NCI-H460 (cell line): ENCODE data around the gene PILRB. TPM values are rescaled to one million over a fixed set of nuclear protein-coding genes. Genes with fewer than 3 reads are reported as not detected.
"Not testable (repeated sequence)": the region's sequence is repeated elsewhere in the genome, so short reads cannot be mapped to it uniquely, and the experiment has no call there.

Experiments
- DNase-seq: peaks from one replicate; pipeline ENCODE4 v3.0.0-alpha.2; 2016; ENCODE audit warnings: low read depth; ENCODE audit errors: extremely low read depth
- polyA plus RNA-seq: library from polyadenylated mRNA; depleted of rRNA; stranded (reverse); fragments of >200 nt; gene quantifications from 2 replicates; pipeline ENCODE4 v1.2.3, GENCODE V29; 2014; cell fraction: nucleus; rRNA removed
- total RNA-seq: library from RNA; depleted of rRNA; stranded (reverse); fragments of >200 nt; shearing (Covaris generic); gene quantifications from 2 replicates; pipeline ENCODE4 v1.2.3, GENCODE V29; 2014; rRNA removed

The PILRB gene
- 19.9 and 22.5 TPM in 2 replicates for total RNA-seq
- polyA plus RNA-seq: 508 and 575 TPM in 2 replicates

DNA sequence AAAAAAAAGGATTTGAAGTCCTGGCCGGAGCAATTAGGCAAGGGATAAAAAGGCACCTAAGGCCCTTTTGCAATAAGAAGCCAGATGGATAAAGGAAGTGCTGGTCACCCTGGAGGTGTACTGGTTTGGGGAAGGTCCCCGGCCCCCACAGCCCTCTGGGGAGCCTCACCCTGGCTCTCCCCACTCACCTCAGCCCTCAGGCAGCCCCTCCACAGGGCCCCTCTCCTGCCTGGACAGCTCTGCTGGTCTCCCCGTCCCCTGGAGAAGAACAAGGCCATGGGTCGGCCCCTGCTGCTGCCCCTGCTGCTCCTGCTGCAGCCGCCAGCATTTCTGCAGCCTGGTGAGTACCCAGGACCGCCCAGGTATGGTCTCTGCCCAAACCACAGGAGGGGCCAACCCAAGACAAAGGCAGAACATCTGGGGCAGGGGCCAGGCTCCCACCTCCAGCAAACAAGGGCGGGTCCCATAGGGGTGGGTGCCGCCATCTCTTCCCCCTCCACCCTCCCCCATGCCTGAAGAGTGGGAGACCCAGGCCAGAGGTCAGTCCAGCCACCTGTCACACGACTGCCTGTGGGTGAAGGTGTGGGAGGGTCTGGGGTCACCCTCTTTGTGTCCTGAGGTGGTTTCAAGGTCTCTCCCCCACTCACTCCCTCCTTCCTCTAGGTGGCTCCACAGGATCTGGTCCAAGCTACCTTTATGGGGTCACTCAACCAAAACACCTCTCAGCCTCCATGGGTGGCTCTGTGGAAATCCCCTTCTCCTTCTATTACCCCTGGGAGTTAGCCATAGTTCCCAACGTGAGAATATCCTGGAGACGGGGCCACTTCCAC lies at the start of gene PILRB:
Gene PILRB (plus strand): TSS at position 91 of the 830 bp plus-strand sequence. CDS start 186 bp downstream, at position 277.
- DNase-seq: no peak

DNA sequence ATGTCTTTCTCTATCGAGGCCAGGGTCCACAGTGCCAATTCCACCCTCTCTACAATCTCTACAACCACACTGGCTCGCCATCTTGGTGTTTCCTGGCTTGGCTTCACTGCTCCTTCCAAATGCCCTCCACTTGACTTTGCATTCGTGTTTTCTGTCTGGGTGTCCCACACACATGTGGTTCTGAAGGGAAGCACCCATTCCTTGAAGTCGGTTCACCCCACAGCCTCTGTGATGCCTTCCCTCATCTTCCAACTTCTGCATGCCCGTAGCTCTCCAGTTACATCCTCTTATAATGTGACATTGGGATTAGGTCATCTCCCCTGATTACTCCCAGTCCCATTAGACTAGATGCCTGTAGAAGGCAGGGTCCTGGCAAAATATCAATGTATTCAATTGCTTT lies 39.6 kb upstream of the PILRB start:
- not testable (repeated sequence) for DNase-seq

GRCh38 chr7:100321648-100322047 lies 36.3 kb upstream of the PILRB start:
- DNase-seq: not testable (repeated sequence)

DNA sequence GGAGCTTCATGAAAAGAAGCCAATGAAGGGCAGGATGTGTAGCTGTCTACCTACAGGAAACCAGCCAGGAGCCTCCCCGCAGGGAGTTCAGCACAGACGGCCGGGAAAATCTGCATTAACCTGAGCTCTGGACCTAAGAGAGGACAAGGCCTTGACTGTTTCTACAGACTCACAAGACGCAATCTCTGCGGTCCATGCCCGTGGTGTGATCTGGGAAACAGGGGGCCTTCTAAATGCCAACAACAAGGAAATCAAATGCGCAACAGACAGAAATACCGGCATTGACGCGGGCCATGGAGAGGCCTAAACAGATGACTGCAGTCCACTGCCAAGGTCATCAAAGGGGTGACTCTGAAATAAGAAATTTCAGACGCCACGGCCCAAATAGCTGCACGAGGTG lies 33.7 kb upstream of the PILRB start:
- DNase-seq: not testable (repeated sequence)

DNA sequence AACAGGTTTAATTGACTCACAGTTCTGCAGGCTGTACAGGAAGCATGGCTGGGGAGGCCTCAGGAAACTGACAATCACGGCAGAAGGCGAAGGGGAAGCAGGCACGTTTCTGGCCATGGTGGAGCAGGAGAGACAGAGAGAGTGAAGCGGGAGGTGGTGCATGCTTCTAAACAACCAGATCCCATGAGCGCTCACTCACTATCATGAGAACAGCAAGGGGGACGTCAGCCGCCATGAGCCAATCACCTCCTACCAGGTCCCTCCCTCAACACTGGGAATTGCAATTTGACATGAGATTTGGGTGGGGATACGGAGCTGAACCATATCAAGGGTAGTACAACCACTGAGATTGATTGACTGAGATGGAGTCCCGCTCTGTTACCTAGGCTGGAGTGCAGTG lies 32.2 kb upstream of the PILRB start:
- DNase-seq: not testable (repeated sequence)

DNA sequence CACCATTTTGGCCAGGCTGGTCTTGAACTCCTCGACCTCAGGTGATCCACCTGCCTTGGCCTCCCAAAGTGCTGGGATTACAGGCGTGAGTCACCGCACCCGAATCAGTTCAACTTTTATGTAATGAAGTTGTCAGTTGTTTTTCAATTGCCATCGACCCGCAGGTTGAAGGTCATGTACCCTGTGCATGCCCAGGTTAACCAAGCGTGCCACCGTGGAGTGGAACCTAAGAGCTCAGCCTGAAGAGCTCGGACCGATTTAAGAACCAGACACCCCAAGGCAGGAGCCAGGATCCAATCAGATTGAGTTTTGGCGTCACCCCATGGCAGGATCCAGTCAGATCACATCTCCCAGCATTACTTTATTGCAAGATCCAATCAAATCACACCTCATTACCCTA lies 31.0 kb upstream of the PILRB start:
- not testable (repeated sequence) for DNase-seq

DNA sequence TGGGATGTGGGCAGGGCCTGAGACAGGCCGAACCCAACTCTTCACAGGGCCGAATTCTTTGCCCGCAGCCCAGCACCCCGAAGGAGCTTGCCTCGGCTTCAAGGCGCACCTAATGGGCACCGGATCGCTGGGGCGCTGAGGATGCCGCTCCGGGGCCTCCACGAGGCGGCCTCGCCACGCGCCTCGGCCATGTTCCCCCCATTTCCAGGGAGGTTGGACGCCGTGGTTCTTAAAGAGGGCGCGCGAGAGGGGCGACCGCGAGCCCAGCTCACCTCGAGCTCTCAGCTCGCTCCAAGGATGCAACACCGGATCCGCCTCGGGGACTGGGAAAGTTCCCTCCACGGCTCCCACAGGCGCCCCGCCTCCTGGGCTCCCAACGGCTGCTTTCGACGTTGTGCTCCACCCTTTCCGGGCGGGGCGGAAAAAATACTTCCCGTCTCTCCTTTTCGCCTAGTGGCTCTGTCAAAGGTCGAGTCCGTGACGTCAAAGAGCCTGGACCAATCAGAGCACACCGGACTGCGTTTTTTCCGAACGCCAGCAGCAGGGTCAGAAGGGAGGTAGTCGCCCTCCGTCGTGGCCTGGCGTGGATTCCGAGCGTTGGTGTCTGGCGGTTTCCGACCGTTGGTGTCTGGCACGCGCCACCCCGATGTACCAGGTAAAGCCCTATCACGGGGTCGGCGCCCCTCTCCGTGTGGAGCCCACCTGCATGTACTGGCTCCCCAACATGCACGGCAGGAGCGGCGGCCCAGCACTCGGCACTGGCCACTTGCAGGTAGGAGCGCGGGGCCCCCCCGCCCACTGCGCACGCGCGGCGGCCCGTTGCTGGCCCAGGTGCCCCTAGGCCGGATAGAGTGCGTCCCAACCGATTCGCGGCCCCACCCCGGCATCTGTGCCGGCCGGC lies 22.1 kb upstream of the PILRB start:
- DNase-seq: peak; percentile 92

GRCh38 chr7:100338083-100338696 lies 19.7 kb upstream of the PILRB start:
- peak; percentile 19 for DNase-seq

- not testable (repeated sequence) for DNase-seq
These were observed 16.6 kb upstream of the PILRB start for GRCh38 chr7:100341286-100341685.

- DNase-seq: no peak
These were observed 15.2 kb upstream of the PILRB start for GRCh38 chr7:100342765-100343164.

DNA sequence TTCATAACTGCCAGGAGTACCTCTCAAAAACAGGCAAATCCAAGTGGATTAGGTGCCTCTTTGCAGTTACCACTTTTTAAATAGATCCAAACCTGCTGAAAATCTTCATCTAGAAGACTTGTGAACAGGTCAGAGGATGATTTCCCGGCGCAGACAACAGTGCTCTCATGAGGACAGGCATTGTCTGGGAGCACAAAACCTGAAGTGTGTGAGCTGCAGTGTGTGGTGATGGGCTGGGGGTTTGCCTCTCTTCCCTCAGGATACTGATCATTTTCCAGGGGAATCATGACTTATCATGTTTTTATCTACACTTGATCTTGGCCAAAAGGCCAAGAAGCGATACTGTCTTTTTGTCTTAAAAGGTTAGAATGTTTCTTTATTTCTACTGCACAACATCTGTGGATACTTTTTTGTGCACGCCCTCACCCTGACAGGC lies 13.8 kb upstream of the PILRB start:
- not testable (repeated sequence) for DNase-seq

- DNase-seq: peak; percentile 46
These were observed 13.2 kb upstream of the PILRB start for GRCh38 chr7:100344560-100345287.

DNA sequence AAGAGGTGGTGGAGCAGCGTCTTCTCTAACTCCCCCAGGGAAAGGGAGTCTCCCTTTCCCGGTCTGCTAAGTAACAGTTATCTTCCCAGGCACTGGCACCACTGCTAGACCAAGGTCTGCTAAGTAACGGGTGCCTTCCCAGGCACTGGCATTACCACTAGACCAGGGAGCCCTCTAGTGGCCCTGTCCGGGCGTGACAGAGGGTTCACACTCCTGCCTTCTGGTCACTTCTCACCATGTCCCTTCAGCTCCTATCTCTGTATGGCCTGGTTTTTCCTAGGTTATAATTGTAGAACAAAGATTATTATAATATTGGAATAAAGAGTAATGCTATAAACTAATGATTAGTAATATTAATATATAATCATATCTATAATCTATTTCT lies 12.6 kb upstream of the PILRB start:
- peak; percentile 65 for DNase-seq

DNA sequence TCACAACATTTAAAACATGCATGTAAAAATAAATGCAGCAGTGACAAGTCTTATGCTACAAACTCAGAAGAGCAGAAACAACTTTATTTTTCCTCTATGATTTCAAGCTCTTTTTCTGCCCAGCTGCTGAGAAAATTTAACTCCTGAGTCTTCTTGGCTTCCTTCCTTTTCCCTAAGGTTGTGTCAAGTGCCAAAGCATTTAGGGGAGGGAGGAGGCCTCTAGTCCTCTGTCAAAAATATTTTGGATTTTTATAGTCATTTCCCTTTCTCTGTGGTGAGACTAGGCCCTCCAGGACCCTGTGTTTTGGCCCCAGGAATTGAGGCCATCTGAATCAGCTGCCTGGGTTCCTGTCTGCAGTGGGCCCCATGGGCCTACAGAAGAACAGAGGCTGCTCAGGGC lies 11.0 kb upstream of the PILRB start:
- DNase-seq: no peak

- no peak for DNase-seq
These were observed 9.1 kb upstream of the PILRB start for GRCh38 chr7:100348805-100349204.

- DNase-seq: no peak
These were observed 8.2 kb upstream of the PILRB start for GRCh38 chr7:100349757-100350156.

DNA sequence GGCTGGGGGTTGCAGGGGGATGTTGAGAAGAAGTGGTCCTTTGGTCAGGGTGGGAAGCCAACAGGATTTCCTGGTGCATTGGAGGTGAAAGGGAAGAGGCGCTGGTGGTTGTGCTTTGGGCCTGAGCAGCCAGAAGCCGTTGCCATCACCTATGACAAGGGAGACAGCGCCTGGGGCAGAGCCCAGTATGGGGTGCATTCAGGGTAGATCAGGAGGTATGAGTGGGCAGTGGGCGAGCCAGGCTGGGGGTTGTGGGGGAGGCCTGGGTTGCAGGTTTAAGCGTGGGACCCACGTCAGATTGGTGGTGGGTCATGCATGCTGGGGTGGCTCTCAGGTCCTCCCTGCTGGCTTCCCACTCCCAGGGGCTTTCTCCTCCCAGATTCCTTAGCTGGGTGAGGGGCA lies 6.3 kb upstream of the PILRB start:
- no peak for DNase-seq

DNA sequence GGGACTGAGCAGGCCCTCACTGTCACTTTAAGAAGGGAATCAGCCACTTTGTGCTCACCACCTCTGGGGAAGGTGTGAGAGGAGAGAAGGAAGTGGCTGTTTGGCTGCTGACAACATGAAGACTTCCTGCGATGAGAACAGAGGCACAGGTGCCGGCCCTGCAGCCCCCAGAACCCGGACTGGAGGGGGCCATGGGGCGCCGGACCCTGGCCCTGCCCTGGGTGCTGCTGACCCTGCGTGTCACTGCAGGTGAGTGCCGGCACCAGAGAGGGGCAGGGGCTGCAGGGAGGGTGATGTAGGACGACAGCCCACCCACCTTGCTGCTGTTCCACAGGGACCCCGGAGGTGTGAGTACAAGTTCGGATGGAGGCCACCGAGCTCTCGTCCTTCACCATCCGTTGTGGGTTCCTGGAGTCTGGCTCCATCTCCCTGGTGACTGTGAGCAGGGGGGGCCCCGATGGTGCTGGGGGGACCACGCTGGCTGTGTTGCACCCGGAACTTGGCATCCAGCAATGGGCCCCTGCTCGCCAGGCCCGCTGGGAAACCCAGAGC lies 5.6 kb upstream of the PILRB start:
- not testable (repeated sequence) for DNase-seq

- no peak for DNase-seq
These were observed 4.8 kb upstream of the PILRB start for GRCh38 chr7:100352984-100353684.
